H1 (cell line): ENCODE results near the gene PTPN1.

Experiments
- ASH2L ChIP-seq: fragments of 200-600, 300-600 bp; sonication (generic); IDR thresholded peaks from one replicate; pipeline ENCODE4 v1.7.1; 2017; ENCODE audit warnings: low read length
- ATF2 ChIP-seq: IDR thresholded peaks from 2 replicates; pipeline ENCODE4 v1.6.1; 2012; ENCODE audit warnings: low read length, inconsistent platforms
- CHD2 ChIP-seq: IDR thresholded peaks from 2 replicates; pipeline ENCODE4 v1.6.1; 2012; ENCODE audit warnings: low read length, improper control_type of control experiment
- CTCF ChIP-seq, 3 experiments: IDR thresholded peaks; 1 replicate in 2 of 3; 2 replicates in 1 of 3; pipeline versions ENCODE4 v1.5.1 to v1.6.1; 2011; ENCODE audit warnings: low read length in 3 of 3, mild to moderate bottlenecking in 3 of 3, inconsistent platforms in 2 of 3, low read depth in 1 of 3, moderate library complexity in 1 of 3; ENCODE audit not compliant: insufficient read depth in 1 of 3; ENCODE audit errors: control extremely low read depth in 1 of 3
- EP300 ChIP-seq, 2 experiments: IDR thresholded peaks; 1 replicate in 1 of 2; 2 replicates in 1 of 2; pipeline ENCODE4 v1.6.1; 2011 to 2012; ENCODE audit warnings: low read depth in 2 of 2, low read length in 2 of 2, mild to moderate bottlenecking in 2 of 2, borderline replicate concordance in 1 of 2, inconsistent platforms in 1 of 2, moderate library complexity in 1 of 2
- EZH2 ChIP-seq: fragments of 200-600 bp; sonication (generic); IDR thresholded peaks from 2 replicates; pipeline ENCODE4 v1.7.1; 2012; ENCODE audit warnings: low read depth, mild to moderate bottlenecking, moderate library complexity, low read length, inconsistent platforms; ENCODE audit not compliant: severe bottlenecking
- HDAC2 ChIP-seq, 2 experiments: fragments of 300-600 bp in 1 of 2; sonication (generic) in 1 of 2; IDR thresholded peaks; 2 replicates each; pipeline ENCODE4 v1.6.1; 2011 to 2012; ENCODE audit warnings: low read depth in 2 of 2, low read length in 2 of 2, mild to moderate bottlenecking in 2 of 2, moderate library complexity in 2 of 2, borderline replicate concordance in 1 of 2, inconsistent platforms in 1 of 2
- JUND ChIP-seq: IDR thresholded peaks from 2 replicates; pipeline ENCODE4 v1.6.1; 2011; ENCODE audit warnings: mild to moderate bottlenecking, improper control_type of control experiment, low read length
- MAFK ChIP-seq: IDR thresholded peaks from 2 replicates; pipeline ENCODE4 v1.6.1; 2012; ENCODE audit warnings: low read depth, mild to moderate bottlenecking, improper control_type of control experiment, low read length
- POLR2A ChIP-seq, 2 experiments: IDR thresholded peaks; 1 replicate in 1 of 2; 2 replicates in 1 of 2; pipeline ENCODE4 v1.6.1; 2011; ENCODE audit warnings: low read depth in 2 of 2, low read length in 2 of 2, mild to moderate bottlenecking in 2 of 2; ENCODE audit errors: control extremely low read depth in 1 of 2
- POLR2AphosphoS5 ChIP-seq: IDR thresholded peaks from 2 replicates; pipeline ENCODE4 v1.6.1; 2011; ENCODE audit warnings: low read depth, low read length
- RXRA ChIP-seq: IDR thresholded peaks from 2 replicates; pipeline ENCODE4 v1.6.1; 2011; ENCODE audit warnings: low read depth, mild to moderate bottlenecking, low read length, moderate library complexity; ENCODE audit not compliant: insufficient read depth
- TBP ChIP-seq: IDR thresholded peaks from 2 replicates; pipeline ENCODE4 v1.6.1; 2011; ENCODE audit warnings: low read depth, low read length, improper control_type of control experiment
- YY1 ChIP-seq: IDR thresholded peaks from 2 replicates; pipeline ENCODE4 v1.6.1; 2011; ENCODE audit warnings: low read depth, mild to moderate bottlenecking, low read length

DNA sequence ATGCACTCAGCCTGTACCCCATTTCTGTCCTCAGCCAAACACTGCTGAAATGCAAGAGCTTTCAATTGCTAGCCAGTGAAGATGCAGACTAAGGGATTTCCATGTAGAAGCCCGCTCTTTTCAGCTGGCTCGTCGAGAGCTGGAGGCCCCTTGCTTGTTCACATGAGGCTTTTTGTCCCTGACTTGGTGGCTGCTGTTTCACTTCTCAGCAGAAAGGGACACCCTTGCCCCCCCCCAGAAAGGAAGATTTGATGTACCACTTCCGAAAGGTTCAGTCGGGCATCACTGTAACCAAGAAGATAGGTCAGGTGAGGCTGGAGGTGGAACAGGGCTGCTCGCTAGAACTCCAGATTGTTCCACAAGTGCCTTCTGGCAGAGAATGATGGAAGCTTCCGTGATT is 23.3 kb downstream of the PTPN1 start:
- TF ChIP-seq YY1 (no peak), POLR2AphosphoS5 (no peak), EZH2 (no peak), POLR2A (IDR thresholded peaks at IDR 0.05; ENCODE audit: control extremely low read depth in 1 of 2, low read depth in 2 of 2, low read length in 2 of 2) (no peak), CTCF (IDR thresholded peaks at IDR 0.05; ENCODE audit: control extremely low read depth in 1 of 3, insufficient read depth in 1 of 3, low read depth in 1 of 3, low read length in 3 of 3) (no peak), ASH2L (no peak), HDAC2 (IDR thresholded peaks at IDR 0.05; ENCODE audit: borderline replicate concordance in 1 of 2, low read depth in 2 of 2, low read length in 2 of 2) (no peak), ATF2 (no peak), JUND (no peak), EP300 (IDR thresholded peaks at IDR 0.05; ENCODE audit: borderline replicate concordance in 1 of 2, low read depth in 2 of 2, low read length in 2 of 2) (no peak), TBP (no peak), CHD2 (no peak), RXRA (no peak), MAFK (no peak)
